GM12878 (cell line): ENCODE data around the gene LCA5. TPM values are rescaled to one million over a fixed set of nuclear protein-coding genes. Genes with fewer than 3 reads are reported as not detected.

Source experiments
- BMI1 ChIP-seq: fragments of 450-650 bp; IDR thresholded peaks from 2 replicates; pipeline ENCODE4 v1.6.1; 2016; ENCODE audit warnings: mild to moderate bottlenecking, moderate library complexity, borderline replicate concordance
- CBX3 ChIP-seq: fragments of 200-600 bp; sonication (generic); IDR thresholded peaks from 2 replicates; pipeline ENCODE4 v1.6.1; 2016; ENCODE audit warnings: low read depth, borderline replicate concordance
- CHD2 ChIP-seq: IDR thresholded peaks from 2 replicates; pipeline ENCODE4 v1.6.1; 2011; ENCODE audit warnings: low read depth, low read length, improper control_type of control experiment, borderline replicate concordance
- EP300 ChIP-seq, 2 experiments: fragments of 150-350 bp in 1 of 2; IDR thresholded peaks; 2 replicates each; pipeline ENCODE4 v1.6.1; 2011 to 2012; ENCODE audit warnings: low read depth in 2 of 2, low read length in 2 of 2, borderline replicate concordance in 1 of 2, improper control_type of control experiment in 1 of 2, inconsistent platforms in 1 of 2; ENCODE audit not compliant: control insufficient read depth in 1 of 2
- KDM1A ChIP-seq: fragments of 200-600 bp; sonication (generic); IDR thresholded peaks from 2 replicates; pipeline ENCODE4 v1.6.1; 2016; ENCODE audit warnings: borderline replicate concordance
- MEF2B ChIP-seq: fragments of 450-650 bp; IDR thresholded peaks from 2 replicates; pipeline ENCODE4 v1.6.1; 2018; ENCODE audit warnings: mild to moderate bottlenecking, moderate library complexity; ENCODE audit not compliant: partially characterized antibody, poor library complexity, severe bottlenecking
- MTA2 ChIP-seq: fragments of 450-650 bp; IDR thresholded peaks from 2 replicates; pipeline ENCODE4 v1.6.1; 2016; ENCODE audit warnings: low read depth, mild to moderate bottlenecking, moderate library complexity
- POU2F2 ChIP-seq: IDR thresholded peaks from 3 replicates; pipeline ENCODE4 v1.6.1; 2011; ENCODE audit warnings: low read depth, mild to moderate bottlenecking, low read length, borderline replicate concordance
- RAD21 ChIP-seq: IDR thresholded peaks from 2 replicates; pipeline ENCODE4 v1.6.1; 2011; ENCODE audit warnings: mild to moderate bottlenecking, low read depth, low read length, moderate library complexity; ENCODE audit not compliant: insufficient read depth
- RBBP5 ChIP-seq: fragments of 200-600 bp; sonication (generic); conservative IDR thresholded peaks from 2 replicates; pipeline ENCODE4 v1.6.1; 2016
- RCOR1 ChIP-seq: conservative IDR thresholded peaks from 2 replicates; pipeline ENCODE4 v1.6.1; 2012; ENCODE audit warnings: low read depth, low read length, improper control_type of control experiment
- SIN3A ChIP-seq: IDR thresholded peaks from 2 replicates; pipeline ENCODE4 v1.6.1; 2012; ENCODE audit warnings: low read depth, low read length, improper control_type of control experiment
- SIX5 ChIP-seq: IDR thresholded peaks from 2 replicates; pipeline ENCODE4 v1.6.1; 2011; ENCODE audit warnings: mild to moderate bottlenecking, low read depth, low read length, moderate library complexity; ENCODE audit not compliant: severe bottlenecking
- SMAD5 ChIP-seq: IDR thresholded peaks from 2 replicates; pipeline ENCODE4 v1.6.1; 2016; ENCODE audit warnings: antibody characterized with exemption, low read depth
- SUZ12 ChIP-seq: fragments of 200-600 bp; sonication (generic); IDR thresholded peaks from one replicate; pipeline ENCODE4 v1.6.1; 2018; ENCODE audit warnings: antibody characterized with exemption, mild to moderate bottlenecking; ENCODE audit not compliant: unreplicated experiment
- TBL1XR1 ChIP-seq: IDR thresholded peaks from 2 replicates; pipeline ENCODE4 v1.6.1; 2012; ENCODE audit warnings: low read depth, low read length, improper control_type of control experiment
- TCF3 ChIP-seq: IDR thresholded peaks from 2 replicates; pipeline ENCODE4 v1.6.1; 2012; ENCODE audit warnings: low read depth, mild to moderate bottlenecking, low read length, borderline replicate concordance; ENCODE audit not compliant: insufficient read depth
- ZBED1 ChIP-seq: IDR thresholded peaks from 2 replicates; pipeline ENCODE4 v1.6.1; 2016; ENCODE audit warnings: borderline replicate concordance
- ZNF207 ChIP-seq: fragments of 450-650 bp; IDR thresholded peaks from 2 replicates; pipeline ENCODE4 v1.6.1; 2014; ENCODE audit warnings: antibody characterized with exemption, mild to moderate bottlenecking, borderline replicate concordance
- polyA plus RNA-seq, 11 experiments: library from polyadenylated mRNA; depleted of rRNA in 4 of 11; unstranded in 6 of 11; stranded (reverse) in 5 of 11; fragments of >200 nt; fragmentation: Nextera tagmentation in 4 of 11; fragmentation: Illumina TruSeq in 1 of 11; extraction: Ambion mirVana in 4 of 11; extraction: Trizol in 1 of 11; gene quantifications; 1 replicate in 1 of 11; 2 replicates in 10 of 11; pipeline versions ENCODE4 v1.2.1 to v1.2.3, GENCODE V29; 2011 to 2016; ENCODE audit warnings: inconsistent platforms in 2 of 11, missing spikeins in 2 of 11, low read depth in 1 of 11
- total RNA-seq, 4 experiments: library from RNA; depleted of rRNA in 3 of 4; stranded (reverse); fragments of >200 nt in 3 of 4; fragmentation: Illumina TruSeq in 1 of 4; extraction: Trizol in 1 of 4; gene quantifications; 2 replicates each; pipeline versions ENCODE4 v1.2.1 to v1.2.3, GENCODE V29; 2013 to 2021
- TF ChIP-seq, protein P1 (sequence below): fragments of 450-650 bp; IDR thresholded peaks from 2 replicates; pipeline ENCODE4 v1.6.1; 2017; ENCODE audit warnings: borderline replicate concordance
- TF ChIP-seq, protein P2 (sequence below): fragments of 450-650 bp; IDR thresholded peaks from 2 replicates; pipeline ENCODE4 v1.6.1; 2017; ENCODE audit warnings: low read depth, mild to moderate bottlenecking, moderate library complexity
- TF ChIP-seq, protein P3 (sequence below): IDR thresholded peaks from 2 replicates; pipeline ENCODE4 v1.6.1; 2011; ENCODE audit warnings: low read depth, mild to moderate bottlenecking, low read length, moderate library complexity, borderline replicate concordance; ENCODE audit errors: extremely low read depth
- TF ChIP-seq, protein P4 (sequence below): fragments of 450-650 bp; formaldehyde crosslinking; IDR thresholded peaks from 2 replicates; pipeline ENCODE4 v1.5.0; 2022; ENCODE audit warnings: mild to moderate bottlenecking, missing genetic modification characterization

LCA5 gene
- total and polyA plus RNA-seq, 10 of the 15 experiments (the other 5 are each of a cell fraction or from before 2014, with no cell fraction given) = 0.13 to 0.45 (median 0.27) TPM

DNA sequence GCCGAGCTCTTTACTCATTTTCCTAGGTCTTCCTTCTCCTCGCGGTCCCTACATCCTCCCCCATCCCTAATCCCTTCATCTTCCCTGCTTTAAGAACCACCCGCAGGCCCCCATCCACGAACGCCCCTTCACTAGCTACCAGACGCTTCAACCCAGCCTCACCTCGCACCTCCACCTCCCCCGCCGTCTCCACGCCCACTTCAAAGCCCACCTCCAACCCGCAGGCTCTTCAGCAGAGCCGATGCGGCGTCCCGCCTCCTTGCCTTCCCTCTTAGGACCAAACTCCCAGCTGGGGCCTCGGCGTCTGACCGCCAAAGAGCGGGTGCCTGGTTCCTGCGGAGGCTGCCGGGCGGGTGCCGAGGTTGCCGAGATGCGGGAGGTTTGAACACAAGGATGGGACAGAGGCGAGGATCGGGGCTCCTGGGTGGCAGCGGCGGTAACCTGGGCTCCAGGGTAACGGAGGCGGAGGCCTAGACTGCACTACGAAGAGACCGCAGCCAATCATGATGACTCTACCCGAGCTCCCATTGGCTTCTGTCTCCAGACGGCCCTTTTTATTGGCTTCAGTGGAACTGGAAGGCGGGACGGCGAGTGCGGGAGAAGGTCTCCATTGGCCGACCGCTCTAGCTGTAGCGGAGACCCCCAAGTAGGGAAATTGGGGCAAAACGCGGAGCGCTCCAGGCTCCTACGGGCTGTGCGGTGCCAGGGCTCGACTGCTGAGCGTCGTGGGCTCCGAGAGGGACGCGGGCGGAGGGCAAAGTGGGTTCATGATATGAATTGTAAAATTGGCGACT is at the start of gene LCA5 (continued):
- TF ChIP-seq MEF2B = no peak
- peak; percentile 90; the same call in 1 of the 2 replicates for TF ChIP-seq CHD2
- TF ChIP-seq SIX5 = no peak
- TF ChIP-seq, protein P1, sequence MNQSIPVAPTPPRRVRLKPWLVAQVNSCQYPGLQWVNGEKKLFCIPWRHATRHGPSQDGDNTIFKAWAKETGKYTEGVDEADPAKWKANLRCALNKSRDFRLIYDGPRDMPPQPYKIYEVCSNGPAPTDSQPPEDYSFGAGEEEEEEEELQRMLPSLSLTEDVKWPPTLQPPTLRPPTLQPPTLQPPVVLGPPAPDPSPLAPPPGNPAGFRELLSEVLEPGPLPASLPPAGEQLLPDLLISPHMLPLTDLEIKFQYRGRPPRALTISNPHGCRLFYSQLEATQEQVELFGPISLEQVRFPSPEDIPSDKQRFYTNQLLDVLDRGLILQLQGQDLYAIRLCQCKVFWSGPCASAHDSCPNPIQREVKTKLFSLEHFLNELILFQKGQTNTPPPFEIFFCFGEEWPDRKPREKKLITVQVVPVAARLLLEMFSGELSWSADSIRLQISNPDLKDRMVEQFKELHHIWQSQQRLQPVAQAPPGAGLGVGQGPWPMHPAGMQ = no peak
- TF ChIP-seq POU2F2 = no peak
- TF ChIP-seq BMI1 = 0 out of 2 replicates have a peak, but pooled peaks have one; percentile 57
- TF ChIP-seq TCF3 = no peak
- no peak for TF ChIP-seq TBL1XR1
- peak; percentile 64; the same call in 1 of the 2 replicates for TF ChIP-seq SIN3A
- TF ChIP-seq KDM1A = no peak
- no peak for TF ChIP-seq RBBP5
- TF ChIP-seq, protein P2, sequence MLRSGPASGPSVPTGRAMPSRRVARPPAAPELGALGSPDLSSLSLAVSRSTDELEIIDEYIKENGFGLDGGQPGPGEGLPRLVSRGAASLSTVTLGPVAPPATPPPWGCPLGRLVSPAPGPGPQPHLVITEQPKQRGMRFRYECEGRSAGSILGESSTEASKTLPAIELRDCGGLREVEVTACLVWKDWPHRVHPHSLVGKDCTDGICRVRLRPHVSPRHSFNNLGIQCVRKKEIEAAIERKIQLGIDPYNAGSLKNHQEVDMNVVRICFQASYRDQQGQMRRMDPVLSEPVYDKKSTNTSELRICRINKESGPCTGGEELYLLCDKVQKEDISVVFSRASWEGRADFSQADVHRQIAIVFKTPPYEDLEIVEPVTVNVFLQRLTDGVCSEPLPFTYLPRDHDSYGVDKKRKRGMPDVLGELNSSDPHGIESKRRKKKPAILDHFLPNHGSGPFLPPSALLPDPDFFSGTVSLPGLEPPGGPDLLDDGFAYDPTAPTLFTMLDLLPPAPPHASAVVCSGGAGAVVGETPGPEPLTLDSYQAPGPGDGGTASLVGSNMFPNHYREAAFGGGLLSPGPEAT = no peak
- TF ChIP-seq, protein P3, sequence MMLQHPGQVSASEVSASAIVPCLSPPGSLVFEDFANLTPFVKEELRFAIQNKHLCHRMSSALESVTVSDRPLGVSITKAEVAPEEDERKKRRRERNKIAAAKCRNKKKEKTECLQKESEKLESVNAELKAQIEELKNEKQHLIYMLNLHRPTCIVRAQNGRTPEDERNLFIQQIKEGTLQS = no peak
- TF ChIP-seq, protein P4, sequence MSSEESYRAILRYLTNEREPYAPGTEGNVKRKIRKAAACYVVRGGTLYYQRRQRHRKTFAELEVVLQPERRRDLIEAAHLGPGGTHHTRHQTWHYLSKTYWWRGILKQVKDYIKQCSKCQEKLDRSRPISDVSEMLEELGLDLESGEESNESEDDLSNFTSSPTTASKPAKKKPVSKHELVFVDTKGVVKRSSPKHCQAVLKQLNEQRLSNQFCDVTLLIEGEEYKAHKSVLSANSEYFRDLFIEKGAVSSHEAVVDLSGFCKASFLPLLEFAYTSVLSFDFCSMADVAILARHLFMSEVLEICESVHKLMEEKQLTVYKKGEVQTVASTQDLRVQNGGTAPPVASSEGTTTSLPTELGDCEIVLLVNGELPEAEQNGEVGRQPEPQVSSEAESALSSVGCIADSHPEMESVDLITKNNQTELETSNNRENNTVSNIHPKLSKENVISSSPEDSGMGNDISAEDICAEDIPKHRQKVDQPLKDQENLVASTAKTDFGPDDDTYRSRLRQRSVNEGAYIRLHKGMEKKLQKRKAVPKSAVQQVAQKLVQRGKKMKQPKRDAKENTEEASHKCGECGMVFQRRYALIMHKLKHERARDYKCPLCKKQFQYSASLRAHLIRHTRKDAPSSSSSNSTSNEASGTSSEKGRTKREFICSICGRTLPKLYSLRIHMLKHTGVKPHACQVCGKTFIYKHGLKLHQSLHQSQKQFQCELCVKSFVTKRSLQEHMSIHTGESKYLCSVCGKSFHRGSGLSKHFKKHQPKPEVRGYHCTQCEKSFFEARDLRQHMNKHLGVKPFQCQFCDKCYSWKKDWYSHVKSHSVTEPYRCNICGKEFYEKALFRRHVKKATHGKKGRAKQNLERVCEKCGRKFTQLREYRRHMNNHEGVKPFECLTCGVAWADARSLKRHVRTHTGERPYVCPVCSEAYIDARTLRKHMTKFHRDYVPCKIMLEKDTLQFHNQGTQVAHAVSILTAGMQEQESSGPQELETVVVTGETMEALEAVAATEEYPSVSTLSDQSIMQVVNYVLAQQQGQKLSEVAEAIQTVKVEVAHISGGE (CRISPR knock-in tag) = no peak
- no peak for TF ChIP-seq ZNF207
- no peak for TF ChIP-seq MTA2
- no peak for TF ChIP-seq RCOR1
- TF ChIP-seq RAD21 = no peak
- no peak for TF ChIP-seq CBX3
- TF ChIP-seq SUZ12 = no peak
- TF ChIP-seq EP300 (IDR thresholded peaks at IDR 0.05; ENCODE audit: borderline replicate concordance in 1 of 2, control insufficient read depth in 1 of 2, low read depth in 2 of 2, low read length in 2 of 2) = no peak
- TF ChIP-seq ZBED1 = no peak; the same call in 1 of the 2 replicates
- TF ChIP-seq SMAD5 = no peak
